Adrenal gland (tissue), 12 donors: ENCODE results near the gene SSBP2. TPM values are rescaled to one million over a fixed set of nuclear protein-coding genes. Genes with fewer than 3 reads are reported as not detected.

Experiments used
- DNase-seq, 7 donors: peaks; one replicate each; pipeline ENCODE4 v3.0.0-alpha.2; 2019 to 2020
- H3K27ac ChIP-seq, 5 donors: fragments of 200-600 bp; sonication (generic) in 4 of 5; 1 replicate in 3 of 5; 2 replicates in 2 of 5; pipeline versions ENCODE4 v1.5.1 to v1.8.0; 2016 to 2020; ENCODE audit warnings: mild to moderate bottlenecking in 1 of 5
- H3K27me3 ChIP-seq: fragments of 200-600 bp; 2 replicates; pipeline ENCODE4 v1.8.0; 2021
- H3K36me3 ChIP-seq, 2 donors: fragments of 200-600 bp; replicated peaks in 1 of 2; 1 replicate in 1 of 2; 2 replicates in 1 of 2; pipeline versions ENCODE4 v1.5.1 to v1.8.0; 2018 to 2022
- H3K4me1 ChIP-seq, 2 donors: fragments of 200-600 bp; replicated peaks in 1 of 2; 1 replicate in 1 of 2; 2 replicates in 1 of 2; pipeline versions ENCODE4 v1.5.1 to v1.8.0; 2018 to 2021
- H3K4me3 ChIP-seq, 4 donors: fragments of 200-600 bp; sonication (generic) in 3 of 4; one replicate each; pipeline ENCODE4 v1.5.1; 2016 to 2018
- H3K9me3 ChIP-seq, 3 donors: fragments of 200-600 bp; sonication (generic) in 1 of 3; replicated peaks in 1 of 3; 1 replicate in 2 of 3; 2 replicates in 1 of 3; pipeline versions ENCODE4 v1.5.1 to v1.8.0; 2016 to 2021
- POLR2A ChIP-seq, 2 donors: fragments of 450-650 bp; IDR thresholded peaks; one replicate each; pipeline ENCODE4 v1.6.1; 2017; ENCODE audit warnings: antibody characterized with exemption in 2 of 2, mild to moderate bottlenecking in 2 of 2, moderate library complexity in 1 of 2
- WGBS, 4 donors: extraction: QIAGEN DNeasy Blood & Tissue Kit in 2 of 4; methylation state at CpG; one replicate each; pipeline versions ENCODE4 v1.1.5 to v1.1.7; 2013 to 2017; 5-methylcytosine and 5-hydroxymethylcytosine counted together
- intact Hi-C, 2 donors: fragments of 100-400 bp; cut with DNase I; formaldehyde crosslinking; loops; one replicate each; pipeline versions ENCODE4 v1.14.1 to v1.15.0; 2022 to 2023
- polyA plus RNA-seq, 3 donors: library from polyadenylated mRNA; stranded (reverse); fragments of 200-250 nt in 2 of 3; fragments of 350-450 nt in 1 of 3; fragmentation: Illumina TruSeq in 1 of 3; extraction: RNeasy Lipid Tissue Mini Kit (QIAGEN cat#74804) in 1 of 3; gene quantifications; one replicate each; pipeline ENCODE4 v1.2.3, GENCODE V29; 2013 to 2014
- total RNA-seq, 9 donors: library from RNA; depleted of rRNA in 4 of 9; stranded (reverse); fragments of >200 nt in 4 of 9; fragments of 120-200 nt in 1 of 9; fragmentation: NEBNext Ultra II Directional in 1 of 9; extraction: Animal tissue kit (Norgen Biotek cat#: 25700) in 1 of 9; gene quantifications; one replicate each; pipeline versions ENCODE4 v1.1.0 to v1.2.4, GENCODE V29; 2013 to 2023
- TF ChIP-seq, protein P1 (sequence below), 6 experiments: fragments of 450-650 bp in 4 of 6; fragments of 200-600 bp in 2 of 6; sonication (generic) in 1 of 6; IDR thresholded peaks; 1 replicate in 5 of 6; 2 replicates in 1 of 6; pipeline versions ENCODE4 v1.5.1 to v1.8.0; 2016 to 2021; ENCODE audit warnings: antibody characterized with exemption in 6 of 6, mild to moderate bottlenecking in 2 of 6, moderate library complexity in 1 of 6
- donor health status: healthy with polysubstance abuse.
- donor health status: Bipolar disorder and iron deficiency.
- donor health status: DM: yes; HTN: yes; CAD: no.
- donor health status: DM: no; HTN: no; CAD: no.
- donor health status: DM: no; HTN: no; CAD: no.
- donor health status: DM: yes; HTN: yes; CAD: no.

SSBP2 gene
- total and polyA plus RNA-seq, 12 donors = 16.2 to 424 (median 25.4) TPM

DNA sequence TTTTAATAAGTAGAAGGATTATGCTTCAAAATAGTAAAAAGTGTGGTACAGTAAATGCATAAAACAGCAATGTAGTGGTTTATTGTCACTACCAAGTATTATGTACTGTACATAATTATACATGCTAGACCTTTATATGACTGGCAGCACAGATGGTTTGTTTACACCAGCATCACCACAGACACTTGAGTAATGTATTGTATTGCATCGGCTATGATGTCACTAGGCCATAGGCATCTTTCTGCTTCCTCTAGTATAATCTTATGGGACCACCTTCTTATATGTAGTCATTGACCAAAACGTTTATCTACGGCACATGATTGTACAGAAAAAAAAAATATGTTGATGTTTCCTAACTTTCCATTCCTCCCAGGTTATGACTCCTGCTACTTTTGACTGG is 31.9 kb upstream of the SSBP2 start:
- Histone ChIP-seq H3K4me1 (peaks cover 3 to 36% of the 10 kb centered on the region in 2 donors), H3K4me3 (no peak overlapping the region), H3K36me3 (no peaks in the 10 kb centered on the region), H3K9me3 (no peaks in the 10 kb centered on the region), H3K27ac (no peak overlapping the region), H3K27me3 (no peaks in the 10 kb centered on the region)
- WGBS, 4 donors = 79 to 88% (median 85%) methylated on average over 3 of the region's 3 CpGs
- intact Hi-C loops = no loop called here
- no peak for DNase-seq
- no peak for TF ChIP-seq POLR2A (IDR thresholded peaks at IDR 0.05)
- TF ChIP-seq, protein P1, sequence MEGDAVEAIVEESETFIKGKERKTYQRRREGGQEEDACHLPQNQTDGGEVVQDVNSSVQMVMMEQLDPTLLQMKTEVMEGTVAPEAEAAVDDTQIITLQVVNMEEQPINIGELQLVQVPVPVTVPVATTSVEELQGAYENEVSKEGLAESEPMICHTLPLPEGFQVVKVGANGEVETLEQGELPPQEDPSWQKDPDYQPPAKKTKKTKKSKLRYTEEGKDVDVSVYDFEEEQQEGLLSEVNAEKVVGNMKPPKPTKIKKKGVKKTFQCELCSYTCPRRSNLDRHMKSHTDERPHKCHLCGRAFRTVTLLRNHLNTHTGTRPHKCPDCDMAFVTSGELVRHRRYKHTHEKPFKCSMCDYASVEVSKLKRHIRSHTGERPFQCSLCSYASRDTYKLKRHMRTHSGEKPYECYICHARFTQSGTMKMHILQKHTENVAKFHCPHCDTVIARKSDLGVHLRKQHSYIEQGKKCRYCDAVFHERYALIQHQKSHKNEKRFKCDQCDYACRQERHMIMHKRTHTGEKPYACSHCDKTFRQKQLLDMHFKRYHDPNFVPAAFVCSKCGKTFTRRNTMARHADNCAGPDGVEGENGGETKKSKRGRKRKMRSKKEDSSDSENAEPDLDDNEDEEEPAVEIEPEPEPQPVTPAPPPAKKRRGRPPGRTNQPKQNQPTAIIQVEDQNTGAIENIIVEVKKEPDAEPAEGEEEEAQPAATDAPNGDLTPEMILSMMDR (IDR thresholded peaks at IDR 0.05) = no peak

DNA sequence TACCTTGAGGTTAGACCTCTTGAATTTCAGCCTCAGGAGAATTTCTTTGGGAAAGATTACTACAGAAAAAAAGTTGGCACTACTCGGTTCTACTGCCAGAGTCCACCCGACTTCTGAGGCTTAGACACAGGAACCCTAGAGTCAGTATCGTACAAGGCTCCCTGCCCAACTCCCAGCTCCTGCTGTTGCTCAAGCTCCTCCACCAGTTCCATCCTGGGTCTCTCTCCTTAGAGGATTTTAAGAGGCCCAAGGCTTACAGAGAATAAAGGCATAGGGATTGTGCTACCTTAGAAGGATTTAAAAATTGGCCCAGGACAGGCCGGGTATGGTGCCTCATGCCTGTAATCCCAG is 29.0 kb upstream of the SSBP2 start:
- no peak for DNase-seq
- peak overlapping the region in 4 of 5 donors; percentile 11 to 85 (median 66) for H3K27ac ChIP-seq
- no peaks in the 10 kb centered on the region for H3K27me3 ChIP-seq
- H3K9me3 ChIP-seq = no peaks in the 10 kb centered on the region
- 72 to 90% (median 83%) methylated on average over 4 of the region's 4 CpGs for WGBS, 4 donors
- H3K4me1 ChIP-seq = peaks cover 0 to 24% of the 10 kb centered on the region in 2 donors
- no peaks in the 10 kb centered on the region for H3K36me3 ChIP-seq
- no peak for TF ChIP-seq POLR2A (IDR thresholded peaks at IDR 0.05)
- TF ChIP-seq, protein P1 (IDR thresholded peaks at IDR 0.05) = no peak
- intact Hi-C loops = no loop called here
- H3K4me3 ChIP-seq = no peak overlapping the region

DNA sequence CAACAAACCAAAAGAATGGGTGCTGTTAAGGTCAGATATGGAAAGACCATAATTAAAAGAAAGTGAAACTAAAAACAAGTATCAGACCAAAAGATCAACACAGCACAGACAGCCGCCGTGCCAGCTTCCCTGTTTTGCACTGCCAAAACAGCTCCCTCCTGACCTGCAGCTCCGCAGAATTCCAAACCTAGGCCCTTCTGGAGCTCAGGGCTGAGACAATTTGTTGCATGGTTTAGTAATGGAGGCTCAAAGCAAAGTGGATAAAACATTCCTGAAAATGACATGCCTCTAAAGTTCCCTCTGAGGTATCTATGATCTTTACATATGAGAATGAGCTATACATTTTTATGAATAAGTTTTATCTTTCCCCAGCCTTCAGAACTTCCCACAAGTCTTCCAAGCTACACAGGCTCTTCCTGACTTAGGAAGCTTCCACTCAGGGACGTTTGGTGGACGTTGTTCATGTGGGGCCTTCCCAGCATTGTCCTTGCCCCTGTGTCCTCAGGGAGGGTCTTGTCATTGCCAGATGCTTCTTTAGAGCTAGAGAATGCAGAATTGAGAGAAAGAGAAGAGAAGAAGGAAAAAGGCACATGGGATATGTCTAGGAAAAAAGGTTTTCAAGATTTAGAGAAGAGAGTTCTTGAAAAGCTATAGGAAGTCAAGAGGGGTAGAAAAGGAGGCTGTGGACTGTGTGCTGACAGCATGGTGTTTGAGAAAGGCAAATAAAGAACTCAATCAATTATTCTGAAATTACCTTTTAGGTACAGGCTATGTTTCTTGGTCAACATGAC is 28.4 kb upstream of the SSBP2 start:
- WGBS, 4 donors = 0 to 3% (median 1%) methylated on average over 5 of the region's 5 CpGs
- no peaks in the 10 kb centered on the region for H3K9me3 ChIP-seq
- DNase-seq = peak; percentile 67 to 89 (median 76)
- TF ChIP-seq POLR2A (IDR thresholded peaks at IDR 0.05) = no peak
- TF ChIP-seq, protein P1 (IDR thresholded peaks at IDR 0.05) = no peak
- peak overlapping the region; percentile 62 to 85 (median 71) for H3K27ac ChIP-seq
- H3K4me1 ChIP-seq = peaks cover 0 to 24% of the 10 kb centered on the region in 2 donors
- H3K4me3 ChIP-seq = peak overlapping the region in 1 of 4 donors; percentile 45
- no peaks in the 10 kb centered on the region for H3K27me3 ChIP-seq
- H3K36me3 ChIP-seq = no peaks in the 10 kb centered on the region
- intact Hi-C loops = no loop called here

DNA sequence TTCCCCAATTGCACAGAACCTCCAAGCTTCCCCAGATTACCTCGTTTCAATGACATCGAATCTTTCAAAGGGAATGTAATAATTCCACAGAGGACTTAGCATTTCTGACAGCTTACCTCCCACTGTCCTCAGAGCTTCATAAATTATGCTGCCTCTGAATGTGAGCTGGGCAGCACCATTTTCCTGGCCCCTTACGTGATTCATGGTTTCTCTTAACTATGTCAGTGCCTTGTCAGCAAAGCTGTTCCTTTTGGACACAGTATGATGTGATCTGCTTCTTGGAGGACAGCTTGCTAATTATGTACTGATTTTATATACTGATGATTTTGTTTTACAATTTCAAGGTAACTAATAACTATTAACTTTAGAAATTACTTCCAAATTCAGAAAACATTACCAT is 27.7 kb upstream of the SSBP2 start:
- Histone ChIP-seq H3K27ac (peak overlapping the region; percentile 62 to 85 (median 71)), H3K36me3 (no peaks in the 10 kb centered on the region), H3K4me3 (peak overlapping the region in 1 of 4 donors; percentile 45), H3K4me1 (peaks cover 0 to 24% of the 10 kb centered on the region in 2 donors), H3K27me3 (no peaks in the 10 kb centered on the region), H3K9me3 (no peaks in the 10 kb centered on the region)
- TF ChIP-seq, protein P1 (IDR thresholded peaks at IDR 0.05) = no peak
- TF ChIP-seq POLR2A (IDR thresholded peaks at IDR 0.05) = no peak
- peak in 4 of 7 donors; percentile 29 to 60 (median 44) for DNase-seq
- WGBS, 4 donors = 0 to 4% (median 3%) methylated on average over 3 of the region's 3 CpGs
- intact Hi-C loops = no loop called here
